ENCODE data around the gene ARRDC4.

DNA sequence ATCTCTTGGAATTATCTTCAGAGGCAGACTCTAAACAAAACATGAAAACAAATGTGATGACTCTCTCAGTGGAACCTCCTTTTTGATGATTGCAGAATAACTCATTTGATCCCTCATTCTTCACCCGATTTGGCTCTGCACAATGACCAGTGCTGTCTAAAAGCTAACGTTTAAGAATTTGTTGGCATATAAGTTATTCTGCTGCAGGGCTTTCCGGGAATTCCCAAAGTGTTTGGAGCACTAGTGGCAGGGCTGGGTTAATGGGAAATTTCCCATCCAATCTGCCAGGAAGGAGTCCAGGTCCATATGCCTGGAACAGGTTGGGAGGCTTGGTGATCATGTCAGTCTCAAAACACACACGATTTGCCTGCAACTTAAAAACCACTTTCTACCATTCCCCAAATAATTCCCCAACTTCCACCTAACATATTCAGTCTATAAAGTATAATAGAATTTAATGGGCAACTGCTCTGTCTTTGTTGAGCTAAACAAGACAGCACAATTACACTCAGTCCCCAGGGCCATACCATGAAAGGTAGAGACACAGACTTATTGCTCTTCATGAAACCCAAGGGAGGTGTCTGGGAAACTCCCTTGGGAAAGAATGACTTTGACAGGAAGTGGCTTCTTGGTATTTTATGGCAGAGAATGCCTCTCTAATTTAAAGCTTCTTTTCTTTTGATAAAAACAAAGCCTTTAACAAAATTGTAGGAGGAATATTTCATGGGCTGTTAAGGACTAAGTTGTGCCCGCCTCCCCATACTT lies 38.0 kb downstream of the ARRDC4 start:
- no peak for TF ChIP-seq EZH2 (IDR thresholded peaks at IDR 0.05; ENCODE audit: insufficient read depth, poor library complexity, severe bottlenecking)
- no peak for TF ChIP-seq EZH2phosphoT487 (IDR thresholded peaks at IDR 0.05; ENCODE audit: insufficient read depth, low read depth)
